K562 (cell line): ENCODE results near the gene GDF11. TPM values are rescaled to one million over a fixed set of nuclear protein-coding genes. Genes with fewer than 3 reads are reported as not detected.
A peak's percentile ranks its signal among the peaks of the same experiment; 100 is the strongest.

Source experiments
- ATAC-seq: fragments of 200-7000 bp; cut with Tn5 transposase; 3 replicates; pipeline ENCODE4 v1.9.1; 2020; ENCODE audit warnings: moderate library complexity
- BruUV-seq: library from RNA; stranded (reverse); fragments of 400-500 nt; replicated peaks from 2 replicates; lab custom pipeline; 2021; lab: Mats Ljungman, UMichigan
- CTCF ChIA-PET: fragments of 300-600 bp; formaldehyde crosslinking; extraction: SDS; loops from one replicate; lab custom pipeline; 2021; ENCODE audit warnings: low intra/inter-chr PET ratio; lab: Yijun Ruan, JAX
- POLR2A ChIA-PET: fragments of 300-600, 350-650 bp; sonication (Branson Sonifier 250); formaldehyde crosslinking; extraction: SDS; loops from one replicate; lab custom pipeline; 2021; ENCODE audit warnings: antibody characterized with exemption, inconsistent platforms; lab: Yijun Ruan, JAX
- DNase-seq, 4 experiments: peaks; one replicate each; pipeline versions ENCODE4 v3.0.0 to v3.0.0-alpha.2; 2011 to 2018; ENCODE audit warnings: low spot score in 3 of 4, mixed read lengths in 3 of 4; ENCODE audit errors: extremely low read depth in 1 of 4
- FAIRE-seq: peaks from 2 replicates; lab custom pipeline; 2011; peaks lifted over from hg19 to GRCh38; lab: Jason Lieb, UNC
- H2AFZ ChIP-seq: 2 replicates; pipeline ENCODE4 v1.6.0; 2011; ENCODE audit warnings: low read depth, low read length, control low read depth, inconsistent platforms
- H3K27ac ChIP-seq: fragments of 200-600 bp; 3 replicates; pipeline ENCODE4 v1.8.0; 2011; ENCODE audit warnings: low read depth, mild to moderate bottlenecking, control low read depth, inconsistent platforms, low read length, moderate library complexity, mixed read lengths; ENCODE audit errors: extremely low read depth
- H3K27me3 ChIP-seq, 2 experiments: fragments of 300-600 bp in 1 of 2; 2 replicates in 1 of 2; 3 replicates in 1 of 2; pipeline versions ENCODE4 v1.6.0 to v1.8.0; 2011; ENCODE audit warnings: inconsistent platforms in 2 of 2, low read length in 2 of 2, mild to moderate bottlenecking in 1 of 2, mixed read lengths in 1 of 2, moderate library complexity in 1 of 2; ENCODE audit not compliant: control insufficient read depth in 2 of 2, insufficient read depth in 2 of 2
- H3K36me3 ChIP-seq: fragments of 300-600 bp; 3 replicates; pipeline ENCODE4 v1.8.0; 2011; ENCODE audit warnings: mild to moderate bottlenecking, low read length, inconsistent platforms; ENCODE audit not compliant: control insufficient read depth, insufficient read depth
- H3K4me1 ChIP-seq, 2 experiments: fragments of 200-600 bp in 1 of 2; replicated peaks in 1 of 2; 2 replicates in 1 of 2; 3 replicates in 1 of 2; pipeline versions ENCODE4 v1.5.1 to v1.8.0; 2011; ENCODE audit warnings: inconsistent platforms in 2 of 2, low read length in 2 of 2, mild to moderate bottlenecking in 1 of 2, mixed read lengths in 1 of 2, moderate library complexity in 1 of 2; ENCODE audit not compliant: control insufficient read depth in 2 of 2, insufficient read depth in 2 of 2
- H3K4me2 ChIP-seq: 2 replicates; pipeline ENCODE4 v1.6.1; 2011; ENCODE audit warnings: low read length, control low read depth, inconsistent platforms, mixed read lengths; ENCODE audit not compliant: insufficient read depth
- H3K4me3 ChIP-seq: fragments of 200-600 bp; sonication (generic), shearing (Covaris generic); 2 replicates; pipeline ENCODE4 v1.5.1; 2016; ENCODE audit warnings: control low read depth, inconsistent platforms
- H3K79me2 ChIP-seq: fragments of 200-600 bp; 3 replicates; pipeline ENCODE4 v1.8.0; 2011; ENCODE audit warnings: low read length, inconsistent platforms; ENCODE audit not compliant: control insufficient read depth, insufficient read depth
- H3K9ac ChIP-seq, 2 experiments: 2 replicates each; pipeline versions ENCODE4 v1.6.0 to v1.6.1; 2011; ENCODE audit warnings: low read depth in 2 of 2, low read length in 2 of 2, control low read depth in 1 of 2, inconsistent platforms in 1 of 2, mild to moderate bottlenecking in 1 of 2, mixed read lengths in 1 of 2; ENCODE audit not compliant: insufficient read depth in 1 of 2
- H3K9me1 ChIP-seq: one replicate; pipeline ENCODE4 v1.6.0; 2011; ENCODE audit warnings: inconsistent platforms, mild to moderate bottlenecking, low read length, moderate library complexity; ENCODE audit not compliant: control insufficient read depth, insufficient read depth
- H3K9me3 ChIP-seq: replicated peaks from 2 replicates; pipeline ENCODE4 v1.5.1; 2011; ENCODE audit warnings: low read depth, low read length, inconsistent platforms; ENCODE audit not compliant: control insufficient read depth, insufficient read depth
- H4K20me1 ChIP-seq: replicated peaks from 2 replicates; pipeline ENCODE4 v1.6.1; 2011; ENCODE audit warnings: low read length, inconsistent platforms, mixed read lengths; ENCODE audit not compliant: control insufficient read depth, insufficient read depth
- ATF2 ChIP-seq: sonication (generic); formaldehyde crosslinking; IDR thresholded peaks from 2 replicates; pipeline ENCODE4 v1.8.1; 2022; ENCODE audit warnings: missing genetic modification reagents
- HMGN3 ChIP-seq: IDR thresholded peaks from 2 replicates; pipeline ENCODE4 v1.6.1; 2011; ENCODE audit warnings: borderline replicate concordance, low read depth, mild to moderate bottlenecking, mixed read lengths, low read length; ENCODE audit not compliant: insufficient read length; ENCODE audit errors: extremely low read depth
- RAD21 ChIP-seq, 2 experiments: fragments of 250-450 bp in 1 of 2; fragments of 450-650 bp in 1 of 2; sonication (Bioruptor Pico) in 1 of 2; formaldehyde crosslinking in 1 of 2; IDR thresholded peaks in 1 of 2; conservative IDR thresholded peaks in 1 of 2; 2 replicates each; pipeline versions ENCODE4 v1.4.0 to v1.8.0; 2020 to 2022; ENCODE audit warnings: mild to moderate bottlenecking in 2 of 2, moderate library complexity in 1 of 2
- SUPT5H ChIP-seq: fragments of 450-650 bp; IDR thresholded peaks from 2 replicates; pipeline ENCODE4 v1.6.1; 2016
- ZNF699 ChIP-seq: fragments of 250-450 bp; sonication (Bioruptor Pico); IDR thresholded peaks from 2 replicates; pipeline ENCODE4 v1.8.0; 2021; ENCODE audit warnings: mild to moderate bottlenecking, moderate library complexity; ENCODE audit not compliant: insufficient replicate concordance
- WGBS: fragments of 100-300 bp; shearing (Covaris generic); methylation state at CpG from one replicate; pipeline ENCODE4 v1.1.6; 2016; ENCODE audit warnings: low coverage, mixed read lengths; ENCODE audit not compliant: insufficient coverage; ENCODE audit errors: missing lambda C conversion rate; 5-methylcytosine and 5-hydroxymethylcytosine counted together
- in situ Hi-C: fragments of 300-500 bp; cut with MboI; formaldehyde crosslinking; loops from 4 replicates; pipeline ENCODE4 v1.15.0; 2018; ENCODE audit warnings: inconsistent platforms, mixed read lengths
- intact Hi-C: fragments of 100-400 bp; cut with micrococcal nuclease; formaldehyde crosslinking; loops from 2 replicates; pipeline ENCODE4 v1.14.2; 2022
- polyA plus RNA-seq, 8 experiments: library from polyadenylated mRNA; depleted of rRNA in 4 of 8; stranded (reverse) in 5 of 8; unstranded in 3 of 8; fragments of >200 nt; fragmentation: Nextera tagmentation in 2 of 8; fragmentation: Illumina TruSeq in 1 of 8; extraction: Ambion mirVana in 2 of 8; extraction: Trizol in 1 of 8; gene quantifications; 2 replicates each; pipeline versions ENCODE4 v1.2.1 to v1.2.3, GENCODE V29; 2011 to 2014; ENCODE audit warnings: inconsistent platforms in 1 of 8, missing spikeins in 1 of 8
- total RNA-seq, 7 experiments: library from RNA; depleted of rRNA in 6 of 7; stranded (reverse); fragments of >200 nt in 6 of 7; fragmentation: Illumina TruSeq in 2 of 7; extraction: Trizol in 2 of 7; gene quantifications; 2 replicates each; pipeline versions ENCODE4 v1.2.1 to v1.2.3, GENCODE V29; 2011 to 2021; ENCODE audit warnings: low replicate concordance in 1 of 7

The GDF11 gene
- total and polyA plus RNA-seq, 9 of the 15 experiments (the other 6 are each of a cell fraction or from before 2014, with no cell fraction given) = 1.4 to 15.7 (median 4.8) TPM

GRCh38 chr12:55757701-55758100 is 14.8 kb downstream of the GDF11 start:
- Histone ChIP-seq H3K27me3 (no peaks in the 10 kb centered on the region), H3K9me1 (no peaks in the 10 kb centered on the region), H3K4me2 (no peak overlapping the region), H3K36me3 (peaks cover 95% of the 10 kb centered on the region), H3K27ac (no peak overlapping the region), H2AFZ (no peak overlapping the region), H3K4me1 (no peaks in the 10 kb centered on the region; a peak in 1 of 5 replicates), H4K20me1 (no peaks in the 10 kb centered on the region), H3K79me2 (no peaks in the 10 kb centered on the region), H3K9me3 (no peaks in the 10 kb centered on the region; the same call in 1 of the 2 replicates), H3K4me3 (no peak overlapping the region), H3K9ac (no peak overlapping the region)
- intact Hi-C loops = no loop called here
- ChIA-PET POLR2A (interaction anchor here (2.3 to 6.9 kb wide), 2 partner anchors 10 to 14 kb away, joined by 15 to 44 read pairs; partner anchors contain the start of gene GDF11), CTCF (no interaction called here)
- TF ChIP-seq HMGN3 = no peak
- no peak for TF ChIP-seq ATF2 (CRISPR knock-in tag)
- TF ChIP-seq SUPT5H = 0 out of 2 replicates have a peak, but pooled peaks have one; percentile 15
- TF ChIP-seq ZNF699 (CRISPR knock-in tag) = no peak
- TF ChIP-seq RAD21 (CRISPR knock-in tag; conservative IDR thresholded peaks at IDR 0.05 in 1 of 2, IDR thresholded peaks at IDR 0.05 in 1 of 2) = no peak
- no TSS peak for BruUV-seq
- WGBS = 82% methylated on average over 2 of the region's 2 CpGs
- FAIRE-seq = no peak
- in situ Hi-C loops = no loop called here
- no peak; the same call in 2 of the 3 replicates for ATAC-seq
- no peak for DNase-seq
